HL-60 (cell line): ENCODE results near the gene HSD11B2.

Experiments
- DNase-seq, 2 experiments: peaks; one replicate each; pipeline ENCODE4 v3.0.0-alpha.2; 2010 to 2020; ENCODE audit warnings: low read depth in 1 of 2, low spot score in 1 of 2
- H3K27ac ChIP-seq: fragments of 250-450 bp; sonication (Bioruptor Pico); replicated peaks from 2 replicates; pipeline ENCODE4 v1.5.1; 2020; ENCODE audit warnings: mild to moderate bottlenecking, moderate library complexity
- H3K27me3 ChIP-seq: fragments of 250-450 bp; sonication (Bioruptor Pico); 2 replicates; pipeline ENCODE4 v1.5.1; 2021; ENCODE audit warnings: mild to moderate bottlenecking, moderate library complexity; ENCODE audit not compliant: insufficient read depth, poor library complexity, severe bottlenecking
- H3K4me3 ChIP-seq: replicated peaks from 2 replicates; pipeline ENCODE4 v1.5.1; 2011; ENCODE audit warnings: mild to moderate bottlenecking, control low read depth, low read length; ENCODE audit not compliant: insufficient read depth
- GABPA ChIP-seq: IDR thresholded peaks from 2 replicates; pipeline ENCODE4 v1.6.1; 2012; ENCODE audit warnings: low read depth
- POLR2AphosphoS5 ChIP-seq: IDR thresholded peaks from 2 replicates; pipeline ENCODE4 v1.6.1; 2012; ENCODE audit warnings: low read depth
- SPI1 ChIP-seq: IDR thresholded peaks from 2 replicates; pipeline ENCODE4 v1.6.1; 2012; ENCODE audit warnings: low read depth, mild to moderate bottlenecking, borderline replicate concordance
- TF ChIP-seq, protein P1 (sequence below): IDR thresholded peaks from 2 replicates; pipeline ENCODE4 v1.6.1; 2012; ENCODE audit warnings: low read depth; ENCODE audit not compliant: insufficient replicate concordance
- TF ChIP-seq, protein P2 (sequence below): IDR thresholded peaks from one replicate; pipeline ENCODE4 v1.5.1; 2011; ENCODE audit warnings: low read length, control low read depth, inconsistent platforms; ENCODE audit not compliant: insufficient read depth

The HSD11B2 gene

DNA sequence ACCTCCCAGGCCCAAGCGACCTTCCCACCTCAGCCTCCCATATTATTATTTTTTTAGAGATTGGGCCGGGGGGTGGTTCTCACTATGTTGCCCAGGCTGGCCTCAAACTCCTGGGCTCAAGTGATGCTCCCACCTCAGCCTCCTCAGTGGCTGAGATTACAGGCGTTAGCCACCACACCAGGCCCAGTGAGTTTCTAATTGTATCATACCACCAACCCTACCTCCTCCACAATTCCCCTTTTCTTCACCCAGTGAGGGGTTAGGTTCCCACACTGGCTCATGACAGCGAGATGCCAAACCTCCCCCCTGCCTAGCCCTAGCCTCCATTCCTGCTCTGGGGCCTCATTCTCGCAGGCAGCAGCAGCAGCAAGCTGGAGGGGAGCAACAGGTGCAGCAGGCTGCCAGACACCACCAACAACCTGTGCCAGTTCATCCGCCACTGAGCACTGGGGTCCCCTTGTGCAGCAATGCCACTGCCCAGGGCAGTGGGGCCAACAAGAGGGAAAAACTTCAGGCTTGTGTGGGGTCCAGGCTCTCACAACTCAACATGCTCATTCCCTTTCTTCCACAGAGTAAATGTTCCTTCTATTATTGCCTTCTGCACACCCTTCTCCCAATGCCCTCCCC, 41.0 kb downstream of the HSD11B2 start:
- TF ChIP-seq POLR2AphosphoS5 (no peak), SPI1 (no peak), GABPA (no peak)
- TF ChIP-seq, protein P1, sequence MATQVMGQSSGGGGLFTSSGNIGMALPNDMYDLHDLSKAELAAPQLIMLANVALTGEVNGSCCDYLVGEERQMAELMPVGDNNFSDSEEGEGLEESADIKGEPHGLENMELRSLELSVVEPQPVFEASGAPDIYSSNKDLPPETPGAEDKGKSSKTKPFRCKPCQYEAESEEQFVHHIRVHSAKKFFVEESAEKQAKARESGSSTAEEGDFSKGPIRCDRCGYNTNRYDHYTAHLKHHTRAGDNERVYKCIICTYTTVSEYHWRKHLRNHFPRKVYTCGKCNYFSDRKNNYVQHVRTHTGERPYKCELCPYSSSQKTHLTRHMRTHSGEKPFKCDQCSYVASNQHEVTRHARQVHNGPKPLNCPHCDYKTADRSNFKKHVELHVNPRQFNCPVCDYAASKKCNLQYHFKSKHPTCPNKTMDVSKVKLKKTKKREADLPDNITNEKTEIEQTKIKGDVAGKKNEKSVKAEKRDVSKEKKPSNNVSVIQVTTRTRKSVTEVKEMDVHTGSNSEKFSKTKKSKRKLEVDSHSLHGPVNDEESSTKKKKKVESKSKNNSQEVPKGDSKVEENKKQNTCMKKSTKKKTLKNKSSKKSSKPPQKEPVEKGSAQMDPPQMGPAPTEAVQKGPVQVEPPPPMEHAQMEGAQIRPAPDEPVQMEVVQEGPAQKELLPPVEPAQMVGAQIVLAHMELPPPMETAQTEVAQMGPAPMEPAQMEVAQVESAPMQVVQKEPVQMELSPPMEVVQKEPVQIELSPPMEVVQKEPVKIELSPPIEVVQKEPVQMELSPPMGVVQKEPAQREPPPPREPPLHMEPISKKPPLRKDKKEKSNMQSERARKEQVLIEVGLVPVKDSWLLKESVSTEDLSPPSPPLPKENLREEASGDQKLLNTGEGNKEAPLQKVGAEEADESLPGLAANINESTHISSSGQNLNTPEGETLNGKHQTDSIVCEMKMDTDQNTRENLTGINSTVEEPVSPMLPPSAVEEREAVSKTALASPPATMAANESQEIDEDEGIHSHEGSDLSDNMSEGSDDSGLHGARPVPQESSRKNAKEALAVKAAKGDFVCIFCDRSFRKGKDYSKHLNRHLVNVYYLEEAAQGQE: no peak
- TF ChIP-seq, protein P2, sequence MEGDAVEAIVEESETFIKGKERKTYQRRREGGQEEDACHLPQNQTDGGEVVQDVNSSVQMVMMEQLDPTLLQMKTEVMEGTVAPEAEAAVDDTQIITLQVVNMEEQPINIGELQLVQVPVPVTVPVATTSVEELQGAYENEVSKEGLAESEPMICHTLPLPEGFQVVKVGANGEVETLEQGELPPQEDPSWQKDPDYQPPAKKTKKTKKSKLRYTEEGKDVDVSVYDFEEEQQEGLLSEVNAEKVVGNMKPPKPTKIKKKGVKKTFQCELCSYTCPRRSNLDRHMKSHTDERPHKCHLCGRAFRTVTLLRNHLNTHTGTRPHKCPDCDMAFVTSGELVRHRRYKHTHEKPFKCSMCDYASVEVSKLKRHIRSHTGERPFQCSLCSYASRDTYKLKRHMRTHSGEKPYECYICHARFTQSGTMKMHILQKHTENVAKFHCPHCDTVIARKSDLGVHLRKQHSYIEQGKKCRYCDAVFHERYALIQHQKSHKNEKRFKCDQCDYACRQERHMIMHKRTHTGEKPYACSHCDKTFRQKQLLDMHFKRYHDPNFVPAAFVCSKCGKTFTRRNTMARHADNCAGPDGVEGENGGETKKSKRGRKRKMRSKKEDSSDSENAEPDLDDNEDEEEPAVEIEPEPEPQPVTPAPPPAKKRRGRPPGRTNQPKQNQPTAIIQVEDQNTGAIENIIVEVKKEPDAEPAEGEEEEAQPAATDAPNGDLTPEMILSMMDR: no peak
- no peaks in the 10 kb centered on the region for H3K27me3 ChIP-seq
- DNase-seq: no peak
- H3K27ac ChIP-seq: no peak overlapping the region
- no peak overlapping the region for H3K4me3 ChIP-seq

DNA sequence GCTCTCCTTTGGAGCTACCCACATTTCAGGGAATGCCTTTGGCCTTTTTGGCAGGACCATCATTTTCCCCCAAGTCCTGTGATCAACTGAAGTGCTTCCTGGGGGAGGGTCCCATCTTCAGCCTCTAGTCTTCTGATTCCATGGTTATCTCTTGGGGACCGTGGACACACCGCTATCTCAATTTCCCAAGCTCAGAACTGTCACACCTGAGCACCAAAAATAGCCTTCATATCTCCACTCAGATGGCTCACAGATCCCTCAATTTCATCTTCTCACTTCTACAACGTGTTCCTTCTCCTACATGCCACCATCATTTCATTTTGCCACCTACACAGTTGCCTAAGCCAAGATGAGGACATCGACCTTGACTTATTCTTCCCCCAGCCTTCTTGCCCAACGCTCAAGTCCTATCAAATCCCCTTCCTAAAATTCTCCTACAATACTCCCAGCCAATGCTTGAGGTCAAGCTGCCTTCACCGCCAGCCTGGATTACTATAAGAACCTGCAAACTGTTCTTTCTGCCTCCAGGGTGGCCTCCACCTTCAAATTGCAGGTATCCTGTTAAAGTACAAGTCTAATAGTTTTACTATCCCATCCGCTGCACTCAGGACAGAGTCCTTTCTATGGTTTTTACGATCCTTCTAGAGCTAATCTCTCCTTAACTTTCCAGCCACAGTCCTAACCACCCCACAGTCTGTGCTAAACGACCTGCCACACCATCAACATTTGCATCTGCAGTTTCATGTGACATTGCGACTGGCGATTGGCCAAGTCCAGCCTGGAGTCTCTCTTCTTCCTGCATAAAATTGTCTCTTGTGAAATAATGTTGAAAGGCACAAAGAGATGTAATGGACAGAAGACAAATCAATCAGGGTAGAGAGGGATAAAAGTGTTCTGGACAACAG, 43.9 kb downstream of the HSD11B2 start:
- DNase-seq: peak in 1 of 2 experiments; percentile 34
- no peak overlapping the region for H3K27ac ChIP-seq
- no peak overlapping the region for H3K4me3 ChIP-seq
- H3K27me3 ChIP-seq: no peaks in the 10 kb centered on the region
- no peak for TF ChIP-seq GABPA
- TF ChIP-seq, protein P2: no peak
- TF ChIP-seq, protein P1: no peak
- TF ChIP-seq SPI1: no peak
- no peak for TF ChIP-seq POLR2AphosphoS5

DNA sequence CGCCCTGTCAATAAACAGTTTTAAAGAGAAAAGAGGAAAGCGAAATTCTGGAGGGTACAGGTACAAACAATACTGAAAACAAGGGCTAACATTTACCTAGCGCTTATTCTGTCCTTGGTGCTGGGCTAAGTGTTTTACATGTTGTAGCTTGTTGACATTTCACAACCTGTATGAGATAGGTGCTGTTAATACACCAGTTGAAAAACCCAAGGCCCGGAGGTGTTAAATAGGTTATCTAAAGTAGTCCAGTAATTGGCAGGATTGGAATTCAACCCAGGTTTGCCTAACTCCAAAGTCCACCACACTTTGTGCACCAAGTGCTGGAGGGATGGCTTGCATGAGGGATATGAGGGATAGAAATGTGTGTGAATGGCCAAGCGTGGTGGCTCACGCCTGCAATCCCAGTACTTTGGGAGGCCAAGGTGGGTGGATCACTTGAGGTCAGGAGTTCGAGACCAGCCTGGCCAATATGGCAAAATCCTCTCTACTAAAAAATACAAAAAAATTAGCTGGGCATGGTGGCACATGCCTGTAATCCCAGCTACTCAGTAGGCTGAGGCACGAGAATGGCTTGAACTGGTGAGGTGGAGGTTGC, 47.1 kb downstream of the HSD11B2 start:
- DNase-seq: no peak
- H3K4me3 ChIP-seq: no peak overlapping the region
- H3K27ac ChIP-seq: no peak overlapping the region
- no peaks in the 10 kb centered on the region for H3K27me3 ChIP-seq
- TF ChIP-seq POLR2AphosphoS5 (no peak), GABPA (no peak), SPI1 (no peak)
- TF ChIP-seq, protein P1: no peak
- TF ChIP-seq, protein P2: no peak
